ENCODE data around the gene VPS11.

The VPS11 gene

DNA sequence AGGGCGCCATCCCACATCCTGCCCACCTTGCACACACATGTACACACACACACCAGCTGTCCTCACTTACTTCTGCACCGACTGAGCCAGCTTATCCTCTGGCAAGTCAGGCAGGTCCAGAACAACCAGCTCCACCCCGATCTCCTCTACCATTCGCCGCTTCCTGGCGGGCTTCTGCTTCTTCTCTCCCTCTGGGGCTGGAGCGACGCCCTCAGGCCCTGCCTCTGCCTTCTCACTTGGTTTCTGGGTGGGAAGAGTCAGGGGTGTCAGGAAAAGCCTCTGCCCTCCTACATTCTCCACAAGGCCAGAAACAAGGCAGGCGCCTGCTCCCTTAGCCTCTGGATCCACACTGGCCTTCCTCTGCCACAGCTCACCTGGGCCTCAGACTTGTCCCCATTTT, 19.0 kb upstream of the VPS11 start:
- TF ChIP-seq, protein P1, sequence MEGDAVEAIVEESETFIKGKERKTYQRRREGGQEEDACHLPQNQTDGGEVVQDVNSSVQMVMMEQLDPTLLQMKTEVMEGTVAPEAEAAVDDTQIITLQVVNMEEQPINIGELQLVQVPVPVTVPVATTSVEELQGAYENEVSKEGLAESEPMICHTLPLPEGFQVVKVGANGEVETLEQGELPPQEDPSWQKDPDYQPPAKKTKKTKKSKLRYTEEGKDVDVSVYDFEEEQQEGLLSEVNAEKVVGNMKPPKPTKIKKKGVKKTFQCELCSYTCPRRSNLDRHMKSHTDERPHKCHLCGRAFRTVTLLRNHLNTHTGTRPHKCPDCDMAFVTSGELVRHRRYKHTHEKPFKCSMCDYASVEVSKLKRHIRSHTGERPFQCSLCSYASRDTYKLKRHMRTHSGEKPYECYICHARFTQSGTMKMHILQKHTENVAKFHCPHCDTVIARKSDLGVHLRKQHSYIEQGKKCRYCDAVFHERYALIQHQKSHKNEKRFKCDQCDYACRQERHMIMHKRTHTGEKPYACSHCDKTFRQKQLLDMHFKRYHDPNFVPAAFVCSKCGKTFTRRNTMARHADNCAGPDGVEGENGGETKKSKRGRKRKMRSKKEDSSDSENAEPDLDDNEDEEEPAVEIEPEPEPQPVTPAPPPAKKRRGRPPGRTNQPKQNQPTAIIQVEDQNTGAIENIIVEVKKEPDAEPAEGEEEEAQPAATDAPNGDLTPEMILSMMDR (IDR thresholded peaks at IDR 0.05; ENCODE audit: low read depth, low read length) = no peak
- no peak overlapping the region for H3K4me3 ChIP-seq (replicated peaks in 1 of 2; ENCODE audit: low read depth in 2 of 2, low read length in 2 of 2)
- no peak for DNase-seq (ENCODE audit: low read depth in 2 of 2)

DNA sequence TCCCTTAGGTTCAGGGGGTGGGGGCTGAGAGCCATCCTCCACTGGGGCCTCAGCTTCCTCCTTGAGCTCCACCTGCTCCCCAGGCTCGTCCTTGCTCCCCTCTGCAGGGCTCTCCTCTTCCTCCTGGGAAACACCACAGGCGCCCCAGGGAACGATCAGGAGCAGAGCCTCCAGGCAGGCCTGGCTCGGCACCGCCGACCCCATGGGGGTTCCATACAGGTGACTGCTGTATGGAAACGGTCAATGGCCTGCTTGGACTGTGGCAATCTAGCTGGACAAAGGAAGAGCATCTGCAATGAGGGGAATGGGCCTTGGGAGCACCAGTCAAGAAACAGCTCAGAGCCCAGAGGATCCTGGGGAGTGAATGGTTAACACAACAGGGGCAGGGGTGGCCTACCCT, 18.5 kb upstream of the VPS11 start:
- DNase-seq (ENCODE audit: low read depth in 2 of 2) = no peak
- TF ChIP-seq, protein P1 (IDR thresholded peaks at IDR 0.05; ENCODE audit: low read depth, low read length) = no peak
- H3K4me3 ChIP-seq (replicated peaks in 1 of 2; ENCODE audit: low read depth in 2 of 2, low read length in 2 of 2) = no peak overlapping the region

GRCh38 chr11:119051440-119052162, 16.0 kb upstream of the VPS11 start:
- TF ChIP-seq, protein P1 (IDR thresholded peaks at IDR 0.05; ENCODE audit: low read depth, low read length) = no peak

DNA sequence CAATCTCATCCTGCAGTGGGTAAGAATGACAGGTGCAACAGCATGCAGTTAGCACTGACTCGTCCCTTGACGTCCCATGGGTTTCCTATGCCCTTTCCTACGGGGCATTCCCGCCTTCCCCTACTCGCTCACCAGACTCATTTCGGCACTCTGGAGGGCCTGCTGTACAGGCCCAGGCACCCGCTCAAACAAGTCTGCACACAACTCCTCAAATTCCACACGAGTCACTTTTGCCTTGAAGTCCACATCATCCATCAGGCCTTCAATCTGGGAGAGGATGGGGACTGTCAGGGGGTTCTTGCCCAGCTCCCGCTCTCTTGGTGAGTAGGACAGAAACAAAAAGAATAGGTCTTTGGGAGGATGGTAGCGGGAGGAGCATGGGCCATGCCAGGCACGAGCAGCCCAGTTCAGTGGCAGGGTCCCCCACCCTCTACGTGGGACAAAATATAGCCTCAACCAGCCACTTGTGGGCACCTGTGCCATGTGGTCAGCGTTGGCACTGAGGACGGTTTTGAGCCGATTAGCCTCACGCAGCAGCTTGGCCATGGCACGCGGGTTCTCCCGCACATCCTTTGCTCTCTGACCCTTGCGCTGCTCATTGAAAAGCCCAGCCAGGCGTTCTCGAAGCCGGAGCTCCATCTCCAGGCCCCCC, 15.3 kb upstream of the VPS11 start:
- DNase-seq (ENCODE audit: low read depth in 2 of 2) = no peak
- TF ChIP-seq, protein P1 (IDR thresholded peaks at IDR 0.05; ENCODE audit: low read depth, low read length) = no peak

More at GRCh38 chr11:119051440-119052162, 16.0 kb upstream of the VPS11 start:
- H3K4me3 ChIP-seq (replicated peaks in 1 of 2; ENCODE audit: low read depth in 2 of 2, low read length in 2 of 2) = no peak overlapping the region
- DNase-seq (ENCODE audit: low read depth in 2 of 2) = no peak

GRCh38 chr11:119054418-119054817, 13.2 kb upstream of the VPS11 start:
- no peak for DNase-seq (ENCODE audit: low read depth in 2 of 2)
- TF ChIP-seq, protein P1 (IDR thresholded peaks at IDR 0.05; ENCODE audit: low read depth, low read length) = no peak
- H3K4me3 ChIP-seq (replicated peaks in 1 of 2; ENCODE audit: low read depth in 2 of 2, low read length in 2 of 2) = no peak overlapping the region

More for the DNA sequence above, 15.3 kb upstream of the VPS11 start:
- no peak overlapping the region for H3K4me3 ChIP-seq (replicated peaks in 1 of 2; ENCODE audit: low read depth in 2 of 2, low read length in 2 of 2)

DNA sequence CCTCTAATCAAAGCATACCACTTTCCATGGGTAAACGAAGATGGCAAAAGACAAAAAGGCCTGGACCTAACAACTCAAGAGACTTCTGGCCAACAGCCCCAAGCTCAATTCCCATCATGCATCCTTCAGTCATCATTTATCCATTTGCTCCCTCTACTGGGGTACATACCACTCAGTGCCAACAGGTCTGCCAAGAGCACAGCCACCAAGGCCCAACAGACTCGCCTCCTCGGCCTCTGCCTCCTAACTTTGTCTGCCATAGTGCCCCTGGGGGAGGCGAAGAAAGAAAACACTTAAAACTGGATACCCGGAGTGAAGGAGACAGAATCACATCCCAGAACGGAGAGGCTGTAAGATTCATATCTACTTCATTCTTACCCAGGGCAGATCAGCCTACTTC, 11.7 kb upstream of the VPS11 start:
- peak; percentile 43 to 50 for DNase-seq (ENCODE audit: low read depth in 2 of 2)
- H3K4me3 ChIP-seq (replicated peaks in 1 of 2; ENCODE audit: low read depth in 2 of 2, low read length in 2 of 2) = peak overlapping the region; percentile 87 to 93
- TF ChIP-seq, protein P1 (IDR thresholded peaks at IDR 0.05; ENCODE audit: low read depth, low read length) = peak; percentile 12

All from cardiac fibroblast (primary cell).